ENCODE results near the gene MORN4.

- TF ChIP-seq EZH2 (IDR thresholded peaks at IDR 0.05; ENCODE audit: low read length) (no peak), CTCF (optimal IDR thresholded peaks at IDR 0.05 in 1 of 3, IDR thresholded peaks at IDR 0.05 in 1 of 3, conservative IDR thresholded peaks at IDR 0.05 in 1 of 3; ENCODE audit: extremely low read depth in 1 of 3, insufficient read depth in 2 of 3, low read length in 3 of 3) (no peak)
Measured at GRCh38 chr10:97578171-97578844, 55.0 kb downstream of the MORN4 start.
